Small intestine (tissue), 7 donors: ENCODE results near the gene TNFRSF1A. TPM values are rescaled to one million over a fixed set of nuclear protein-coding genes. Genes with fewer than 3 reads are reported as not detected.
A peak's percentile ranks its signal among the peaks of the same experiment; 100 is the strongest.

ENCODE experiments used
- DNase-seq, 2 donors: peaks; one replicate each; pipeline versions ENCODE4 v3.0.0 to v3.0.0-alpha.2; 2013
- FAIRE-seq: peaks from 2 replicates; lab custom pipeline; 2012; peaks lifted over from hg19 to GRCh38; lab: Jason Lieb, UNC
- H3K27ac ChIP-seq, 3 donors: one replicate each; pipeline ENCODE4 v1.5.1; 2013; ENCODE audit warnings: low read length in 2 of 3, mild to moderate bottlenecking in 2 of 3, control low read depth in 1 of 3, inconsistent platforms in 1 of 3, low read depth in 1 of 3, moderate library complexity in 1 of 3
- H3K27me3 ChIP-seq, 3 donors: one replicate each; pipeline ENCODE4 v1.6.1; 2013; ENCODE audit warnings: low read length in 3 of 3, inconsistent platforms in 1 of 3; ENCODE audit not compliant: control insufficient read depth in 3 of 3, insufficient read depth in 3 of 3
- H3K36me3 ChIP-seq, 3 donors: one replicate each; pipeline ENCODE4 v1.6.1; 2013; ENCODE audit warnings: low read length in 3 of 3, inconsistent platforms in 1 of 3, low read depth in 1 of 3, mild to moderate bottlenecking in 1 of 3, moderate library complexity in 1 of 3; ENCODE audit not compliant: control insufficient read depth in 3 of 3, insufficient read depth in 2 of 3
- H3K4me1 ChIP-seq, 3 donors: one replicate each; pipeline ENCODE4 v1.6.1; 2013; ENCODE audit warnings: low read length in 2 of 3, inconsistent platforms in 1 of 3, low read depth in 1 of 3, mild to moderate bottlenecking in 1 of 3, moderate library complexity in 1 of 3; ENCODE audit not compliant: control insufficient read depth in 3 of 3, insufficient read depth in 2 of 3
- H3K4me3 ChIP-seq, 3 donors: one replicate each; pipeline ENCODE4 v1.5.1; 2013; ENCODE audit warnings: low read length in 3 of 3, control low read depth in 1 of 3, inconsistent platforms in 1 of 3, low read depth in 1 of 3, mild to moderate bottlenecking in 1 of 3, moderate library complexity in 1 of 3
- H3K9me3 ChIP-seq, 2 donors: one replicate each; pipeline ENCODE4 v1.6.1; 2013; ENCODE audit warnings: low read depth in 1 of 2, low read length in 1 of 2; ENCODE audit not compliant: control insufficient read depth in 2 of 2, insufficient read depth in 1 of 2
- WGBS, 3 donors: extraction: QIAGEN DNeasy Blood & Tissue Kit; methylation state at CpG; one replicate each; pipeline ENCODE4 v1.1.7; 2013; 5-methylcytosine and 5-hydroxymethylcytosine counted together
- polyA plus RNA-seq, 4 donors: library from polyadenylated mRNA; stranded (reverse) in 3 of 4; unstranded in 1 of 4; fragments of 200-250 nt in 3 of 4; fragments of 120-200 nt in 1 of 4; gene quantifications; one replicate each; pipeline versions ENCODE4 v1.2.1 to v1.2.3, GENCODE V29; 2013
- donor health status: healthy with polysubstance abuse.
- donor health status: control.
- donor health status: control.
- donor health status: Bipolar disorder and iron deficiency.
- donor health status: healthy.

TNFRSF1A gene
- polyA plus RNA-seq, 4 donors = 77.2 to 108 (median 97.6) TPM

- Histone ChIP-seq H3K36me3 (peaks cover 0 to 2% (median 0%) of the 10 kb centered on the region in 3 donors), H3K27ac (peak overlapping the region; percentile 28 to 87 (median 81)), H3K27me3 (no peaks in the 10 kb centered on the region), H3K4me3 (no peak overlapping the region), H3K4me1 (peaks cover 7 to 43% (median 8%) of the 10 kb centered on the region in 3 donors), H3K9me3 (no peaks in the 10 kb centered on the region)
- DNase-seq (peak in 1 of 2 donors; percentile 64), FAIRE-seq (no peak)
- 29 to 49% (median 30%) methylated on average over 10 of the region's 10 CpGs for WGBS, 3 donors
Measured at GRCh38 chr12:6376870-6377666, 35.2 kb upstream of the TNFRSF1A start.

- FAIRE-seq (no peak), DNase-seq (peak; percentile 59 to 66)
Measured at GRCh38 chr12:6376079-6376869, 34.4 kb upstream of the TNFRSF1A start.

GRCh38 chr12:6375269-6376078, 33.6 kb upstream of the TNFRSF1A start, which contains the start of gene SCNN1A:
Gene SCNN1A, minus strand, starts transcription at chr12:6375563. Its CDS starts 780 bp downstream, at chr12:6374783.
- Histone ChIP-seq H3K4me3 (peak within 1 kb of the TSS; percentile 2 to 58 (median 18)), H3K27ac (peak within 1 kb of the TSS; percentile 28 to 87 (median 81)), H3K9me3 (no peaks in the 10 kb centered on the region), H3K27me3 (no peaks in the 10 kb centered on the region), H3K36me3 (peaks cover 0 to 3% (median 0%) of the 10 kb centered on the region in 3 donors), H3K4me1 (peaks cover 9 to 49% (median 9%) of the 10 kb centered on the region in 3 donors)
- FAIRE-seq (no peak), DNase-seq (peak in 1 of 2 donors; percentile 61)
- 29 to 65% (median 48%) methylated on average over 15 of the region's 15 CpGs for WGBS, 3 donors

More at GRCh38 chr12:6376079-6376869, 34.4 kb upstream of the TNFRSF1A start:
- Histone ChIP-seq H3K27ac (peak overlapping the region; percentile 28 to 87 (median 81)), H3K36me3 (peaks cover 0 to 2% (median 0%) of the 10 kb centered on the region in 3 donors), H3K4me3 (no peak overlapping the region), H3K27me3 (no peaks in the 10 kb centered on the region), H3K4me1 (peaks cover 7 to 43% (median 9%) of the 10 kb centered on the region in 3 donors), H3K9me3 (no peaks in the 10 kb centered on the region)
- WGBS, 3 donors = 38 to 51% (median 45%) methylated on average over 16 to 19 of the region's 19 CpGs

- Histone ChIP-seq H3K9me3 (no peaks in the 10 kb centered on the region), H3K27me3 (no peaks in the 10 kb centered on the region), H3K4me3 (peak overlapping the region; percentile 2 to 58 (median 18)), H3K4me1 (peaks cover 9 to 53% (median 9%) of the 10 kb centered on the region in 3 donors), H3K36me3 (peaks cover 0 to 7% (median 0%) of the 10 kb centered on the region in 3 donors), H3K27ac (peak overlapping the region in 1 of 3 donors; percentile 60)
- WGBS, 3 donors = 28 to 48% (median 45%) methylated on average over 4 to 7 of the region's 7 CpGs
- FAIRE-seq = no peak
- no peak for DNase-seq
Measured at GRCh38 chr12:6374786-6375160, 32.9 kb upstream of the TNFRSF1A start.

GRCh38 chr12:6374028-6374785, 32.3 kb upstream of the TNFRSF1A start:
- peak overlapping the region in 1 of 3 donors; percentile 87 for H3K27ac ChIP-seq
- no peak for FAIRE-seq
- 85 to 92% (median 87%) methylated on average over 23 to 24 of the region's 24 CpGs for WGBS, 3 donors
- H3K4me1 ChIP-seq = peaks cover 9 to 53% (median 9%) of the 10 kb centered on the region in 3 donors
- H3K9me3 ChIP-seq = no peaks in the 10 kb centered on the region
- peak overlapping the region; percentile 2 to 58 (median 18) for H3K4me3 ChIP-seq
- H3K27me3 ChIP-seq = no peaks in the 10 kb centered on the region
- H3K36me3 ChIP-seq = peaks cover 0 to 7% (median 0%) of the 10 kb centered on the region in 3 donors
- DNase-seq = no peak

GRCh38 chr12:6373022-6373787, 31.3 kb upstream of the TNFRSF1A start:
- Histone ChIP-seq H3K9me3 (no peaks in the 10 kb centered on the region), H3K36me3 (peaks cover 0 to 7% (median 0%) of the 10 kb centered on the region in 3 donors), H3K4me1 (peaks cover 9 to 51% (median 9%) of the 10 kb centered on the region in 3 donors), H3K4me3 (peak overlapping the region in 1 of 3 donors; percentile 58), H3K27ac (peak overlapping the region; percentile 42 to 87 (median 42)), H3K27me3 (no peaks in the 10 kb centered on the region)
- DNase-seq (peak in 1 of 2 donors; percentile 79), FAIRE-seq (no peak)
- WGBS, 3 donors = 22 to 64% (median 41%) methylated on average over 14 of the region's 14 CpGs
